MCF 10A (cell line): ENCODE data around the gene PDE6H. TPM values are rescaled to one million over a fixed set of nuclear protein-coding genes. Genes with fewer than 3 reads are reported as not detected.

Experiments used
- BruUV-seq: library from RNA; stranded (reverse); fragments of 400-500 nt; replicated peaks from 2 replicates; lab custom pipeline; 2021; lab: Mats Ljungman, UMichigan
- CTCF ChIA-PET: fragments of 300-600 bp; sonication (Branson Sonifier 250); formaldehyde crosslinking; extraction: SDS; loops from one replicate; lab custom pipeline; 2021; ENCODE audit warnings: antibody characterized with exemption, inconsistent platforms; lab: Yijun Ruan, JAX
- POLR2A ChIA-PET: fragments of 300-600, 350-650 bp; sonication (Branson Sonifier 250); formaldehyde crosslinking; extraction: SDS; loops from one replicate; lab custom pipeline; 2020; ENCODE audit warnings: antibody characterized with exemption, inconsistent platforms; lab: Yijun Ruan, JAX
- DNase-seq: peaks from one replicate; pipeline ENCODE4 v3.0.0-alpha.2; 2018; ENCODE audit not compliant: unreplicated experiment
- H3K27ac Mint-ChIP-seq: one replicate; pipeline ENCODE4 v1.8.0; 2022; ENCODE audit warnings: mild to moderate bottlenecking, low read depth, mixed read lengths; ENCODE audit not compliant: unreplicated experiment
- H3K27me3 Mint-ChIP-seq: one replicate; pipeline ENCODE4 v1.8.0; 2022; ENCODE audit warnings: mixed read lengths; ENCODE audit not compliant: insufficient read depth, unreplicated experiment
- H3K36me3 Mint-ChIP-seq: one replicate; pipeline ENCODE4 v1.8.0; 2022; ENCODE audit warnings: mild to moderate bottlenecking, moderate library complexity, mixed read lengths; ENCODE audit not compliant: insufficient read depth, unreplicated experiment
- H3K4me1 Mint-ChIP-seq: one replicate; pipeline ENCODE4 v1.8.0; 2022; ENCODE audit warnings: mixed read lengths; ENCODE audit not compliant: insufficient read depth, unreplicated experiment
- H3K4me3 Mint-ChIP-seq: one replicate; pipeline ENCODE4 v1.8.0; 2022; ENCODE audit warnings: mild to moderate bottlenecking, moderate library complexity, mixed read lengths; ENCODE audit not compliant: unreplicated experiment
- H3K9me3 Mint-ChIP-seq: one replicate; pipeline ENCODE4 v1.8.0; 2022; ENCODE audit warnings: mixed read lengths; ENCODE audit not compliant: unreplicated experiment
- intact Hi-C: fragments of 100-400 bp; cut with micrococcal nuclease; formaldehyde crosslinking; loops from 2 replicates; pipeline ENCODE4 v1.14.1; 2022
- total RNA-seq: library from RNA; stranded (reverse); gene quantifications from 2 replicates; pipeline ENCODE4 v1.2.3, GENCODE V29; 2022
- TF ChIP-seq, protein P1 (sequence below): fragments of 200-600 bp; IDR thresholded peaks from one replicate; pipeline ENCODE4 v1.8.0; 2022; ENCODE audit warnings: antibody characterized with exemption, mild to moderate bottlenecking; ENCODE audit not compliant: unreplicated experiment

Gene PDE6H
- total RNA-seq, 1 experiment from 2014 or later: not detected

- DNase-seq: no peak
- Mint-ChIP-seq H3K27ac (peak overlapping the region; percentile 59), H3K27me3 (no peaks in the 10 kb centered on the region), H3K9me3 (no peaks in the 10 kb centered on the region), H3K4me1 (peaks cover 12% of the 10 kb centered on the region), H3K36me3 (no peaks in the 10 kb centered on the region), H3K4me3 (no peak overlapping the region)
- BruUV-seq: no TSS peak
- intact Hi-C loops: loop anchor here (1.0 to 10.0 kb wide), 6 partner anchors 149 to 590 kb away; no protein-coding TSS in a partner anchor
- POLR2A ChIA-PET: interaction anchor here (1.3 to 2.3 kb wide), 4 partner anchors 149 to 220 kb away, joined by 3 to 22 read pairs (median 6); a partner anchor contains a TSS
- CTCF ChIA-PET: interaction anchor here (0.5 to 7.3 kb wide), 16 partner anchors 11 to 756 kb away, joined by 3 to 121 read pairs (median 4); partner anchors contain the start of genes ART4, RERG and SMCO3
- TF ChIP-seq, protein P1, sequence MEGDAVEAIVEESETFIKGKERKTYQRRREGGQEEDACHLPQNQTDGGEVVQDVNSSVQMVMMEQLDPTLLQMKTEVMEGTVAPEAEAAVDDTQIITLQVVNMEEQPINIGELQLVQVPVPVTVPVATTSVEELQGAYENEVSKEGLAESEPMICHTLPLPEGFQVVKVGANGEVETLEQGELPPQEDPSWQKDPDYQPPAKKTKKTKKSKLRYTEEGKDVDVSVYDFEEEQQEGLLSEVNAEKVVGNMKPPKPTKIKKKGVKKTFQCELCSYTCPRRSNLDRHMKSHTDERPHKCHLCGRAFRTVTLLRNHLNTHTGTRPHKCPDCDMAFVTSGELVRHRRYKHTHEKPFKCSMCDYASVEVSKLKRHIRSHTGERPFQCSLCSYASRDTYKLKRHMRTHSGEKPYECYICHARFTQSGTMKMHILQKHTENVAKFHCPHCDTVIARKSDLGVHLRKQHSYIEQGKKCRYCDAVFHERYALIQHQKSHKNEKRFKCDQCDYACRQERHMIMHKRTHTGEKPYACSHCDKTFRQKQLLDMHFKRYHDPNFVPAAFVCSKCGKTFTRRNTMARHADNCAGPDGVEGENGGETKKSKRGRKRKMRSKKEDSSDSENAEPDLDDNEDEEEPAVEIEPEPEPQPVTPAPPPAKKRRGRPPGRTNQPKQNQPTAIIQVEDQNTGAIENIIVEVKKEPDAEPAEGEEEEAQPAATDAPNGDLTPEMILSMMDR: no peak
These were observed 21.8 kb downstream of the PDE6H start for GRCh38 chr12:14994610-14995009.

- TF ChIP-seq, protein P1: peak; percentile 53
- Mint-ChIP-seq H3K4me3 (no peak overlapping the region), H3K27ac (peak overlapping the region; percentile 59), H3K4me1 (peaks cover 20% of the 10 kb centered on the region), H3K36me3 (no peaks in the 10 kb centered on the region), H3K9me3 (no peaks in the 10 kb centered on the region), H3K27me3 (no peaks in the 10 kb centered on the region)
- no TSS peak for BruUV-seq
- intact Hi-C loops: loop anchor here (1.0 to 10.0 kb wide), 7 partner anchors 151 to 589 kb away; no protein-coding TSS in a partner anchor
- DNase-seq: peak; percentile 71
- CTCF ChIA-PET: interaction anchor here (0.6 to 7.3 kb wide), 40 partner anchors 9 to 1279 kb away, joined by 3 to 121 read pairs (median 4); partner anchors contain the start of genes ART4, RERG, SMCO3 and WBP11
- POLR2A ChIA-PET: interaction anchor here (0.6 to 2.3 kb wide), 9 partner anchors 142 to 225 kb away, joined by 3 to 22 read pairs (median 4); partner anchors contain the start of genes C12orf60 and WBP11
These were observed 23.0 kb downstream of the PDE6H start for GRCh38 chr12:14995583-14996425.

DNA sequence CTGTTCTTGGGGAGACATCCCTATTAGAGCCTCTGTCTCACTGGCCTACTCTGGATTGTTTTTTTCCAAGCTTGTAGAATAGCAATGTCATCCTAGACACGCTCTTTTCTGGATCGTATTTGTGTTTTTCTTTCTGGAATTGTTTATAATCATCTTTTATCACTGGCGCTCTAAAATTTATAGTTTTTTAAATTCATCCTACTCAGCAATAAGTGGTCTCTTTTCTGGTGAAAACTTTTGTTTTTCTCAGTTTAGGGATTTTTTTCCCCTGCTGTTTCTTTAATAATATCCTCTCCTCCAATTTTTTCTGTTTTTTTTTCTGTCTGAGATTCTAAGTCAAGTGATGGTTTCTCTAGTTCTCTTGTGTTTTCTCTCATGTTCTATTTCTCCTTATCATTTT, 25.2 kb downstream of the PDE6H start:
- TF ChIP-seq, protein P1: no peak
- DNase-seq: no peak
- Mint-ChIP-seq H3K4me1 (peaks cover 27% of the 10 kb centered on the region), H3K27ac (no peak overlapping the region), H3K27me3 (no peaks in the 10 kb centered on the region), H3K9me3 (no peaks in the 10 kb centered on the region), H3K36me3 (no peaks in the 10 kb centered on the region), H3K4me3 (no peak overlapping the region)
- POLR2A ChIA-PET: interaction anchor here (0.6 kb wide), 1 partner anchor 169 kb away, joined by 4 read pairs; no protein-coding TSS in a partner anchor
- intact Hi-C loops: loop anchor here (2.0 to 10.0 kb wide), 4 partner anchors 154 to 587 kb away; partner anchors contain the start of gene RERG
- CTCF ChIA-PET: interaction anchor here (1.0 to 7.3 kb wide), 5 partner anchors 85 to 224 kb away, joined by 3 to 121 read pairs (median 3); partner anchors contain the start of genes ART4 and RERG
- BruUV-seq: no TSS peak
